Measurements from ENCODE around the gene NELFB. TPM values are rescaled to one million over a fixed set of nuclear protein-coding genes. Genes with fewer than 3 reads are reported as not detected.

Gene NELFB
- total RNA-seq, 1 experiment from 2014 or later: 95.0 TPM

DNA sequence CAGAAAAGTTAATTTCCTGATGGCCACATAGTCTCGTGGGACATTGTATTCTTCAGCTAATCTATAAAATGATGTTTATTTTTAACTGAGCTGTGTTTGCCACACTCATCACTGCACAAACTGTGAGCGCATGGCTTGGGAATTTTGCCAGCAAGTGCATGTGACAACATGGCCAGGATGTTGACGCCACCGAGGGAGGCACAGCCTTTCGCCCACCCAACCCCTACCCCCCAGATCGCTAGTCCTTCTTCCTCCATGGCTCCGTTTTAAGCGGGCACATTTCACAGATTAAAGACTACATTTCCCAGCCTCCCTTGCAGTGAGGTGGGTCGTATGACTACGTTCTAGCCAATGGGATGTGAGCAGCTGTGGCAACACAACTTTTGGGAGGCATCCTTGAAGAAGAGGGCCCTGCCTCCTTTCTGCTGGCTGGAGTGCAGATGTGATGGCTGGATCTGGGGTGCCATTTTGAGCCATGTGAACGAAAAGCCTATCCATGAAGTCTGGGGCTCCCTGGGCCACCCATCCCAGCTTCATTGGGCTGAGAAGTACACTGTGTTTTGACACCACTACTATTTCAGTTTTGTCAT is 39.1 kb downstream of the NELFB start (continued):
- TF ChIP-seq, protein P1, sequence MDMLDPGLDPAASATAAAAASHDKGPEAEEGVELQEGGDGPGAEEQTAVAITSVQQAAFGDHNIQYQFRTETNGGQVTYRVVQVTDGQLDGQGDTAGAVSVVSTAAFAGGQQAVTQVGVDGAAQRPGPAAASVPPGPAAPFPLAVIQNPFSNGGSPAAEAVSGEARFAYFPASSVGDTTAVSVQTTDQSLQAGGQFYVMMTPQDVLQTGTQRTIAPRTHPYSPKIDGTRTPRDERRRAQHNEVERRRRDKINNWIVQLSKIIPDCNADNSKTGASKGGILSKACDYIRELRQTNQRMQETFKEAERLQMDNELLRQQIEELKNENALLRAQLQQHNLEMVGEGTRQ (CRISPR knock-in tag; IDR thresholded peaks at IDR 0.05): peak; percentile 87
- TF ChIP-seq MXD4 (CRISPR knock-in tag; IDR thresholded peaks at IDR 0.05; ENCODE audit: borderline replicate concordance): peak; percentile 24; the same call in 1 of the 2 replicates

DNA sequence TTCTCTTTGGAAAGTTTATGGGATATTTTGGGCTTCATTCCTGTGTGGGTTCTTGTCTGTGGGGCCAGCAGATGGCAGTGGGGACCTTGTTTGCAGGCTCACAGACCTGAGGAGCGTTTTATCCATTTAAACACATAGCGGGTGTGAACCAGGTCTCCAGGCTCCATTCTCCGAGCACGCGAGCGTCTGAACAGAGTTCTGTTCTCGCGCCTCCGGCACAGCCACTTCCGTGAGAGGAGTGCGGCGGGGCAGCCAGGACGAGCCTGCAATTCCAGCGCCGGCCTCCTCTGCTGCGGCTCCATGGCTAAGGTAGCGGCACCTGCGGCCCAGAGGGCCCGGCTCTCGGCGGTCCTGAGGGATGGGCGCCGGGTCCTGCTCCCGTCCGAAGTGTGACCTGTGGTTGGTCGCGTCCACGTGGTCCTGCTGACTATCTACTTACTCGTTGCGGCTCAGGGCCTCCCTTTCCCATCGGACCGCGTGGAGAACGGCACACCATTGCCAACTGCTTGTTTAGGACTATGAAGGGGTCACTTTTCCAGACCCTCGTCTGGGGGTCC is 39.6 kb downstream of the NELFB start:
- Mint-ChIP-seq H3K27me3 (ENCODE audit: low read depth) (peaks cover 33% of the 10 kb centered on the region), H3K4me3 (peak overlapping the region; percentile 56), H3K27ac (no peak overlapping the region), H3K36me3 (peaks cover 2% of the 10 kb centered on the region; the same call in 1 of the 2 replicates), H3K9me3 (peaks cover 4% of the 10 kb centered on the region), H3K4me1 (peaks cover 43% of the 10 kb centered on the region)
- peak; percentile 15 for ATAC-seq
- DNase-seq (ENCODE audit: low spot score): peak; percentile 63
- POLR2A ChIA-PET: interaction anchor here (0.7 kb wide), 1 partner anchor 43 kb away, joined by 3 read pairs; no protein-coding TSS in a partner anchor
- TF ChIP-seq SOX15 (CRISPR knock-in tag; IDR thresholded peaks at IDR 0.05) (no peak), EMX1 (CRISPR knock-in tag; IDR thresholded peaks at IDR 0.05) (no peak)
- TF ChIP-seq, protein P2, sequence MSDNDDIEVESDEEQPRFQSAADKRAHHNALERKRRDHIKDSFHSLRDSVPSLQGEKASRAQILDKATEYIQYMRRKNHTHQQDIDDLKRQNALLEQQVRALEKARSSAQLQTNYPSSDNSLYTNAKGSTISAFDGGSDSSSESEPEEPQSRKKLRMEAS (CRISPR knock-in tag; IDR thresholded peaks at IDR 0.05): peak; percentile 76; the same call in 1 of the 2 replicates
- TF ChIP-seq, protein P3, sequence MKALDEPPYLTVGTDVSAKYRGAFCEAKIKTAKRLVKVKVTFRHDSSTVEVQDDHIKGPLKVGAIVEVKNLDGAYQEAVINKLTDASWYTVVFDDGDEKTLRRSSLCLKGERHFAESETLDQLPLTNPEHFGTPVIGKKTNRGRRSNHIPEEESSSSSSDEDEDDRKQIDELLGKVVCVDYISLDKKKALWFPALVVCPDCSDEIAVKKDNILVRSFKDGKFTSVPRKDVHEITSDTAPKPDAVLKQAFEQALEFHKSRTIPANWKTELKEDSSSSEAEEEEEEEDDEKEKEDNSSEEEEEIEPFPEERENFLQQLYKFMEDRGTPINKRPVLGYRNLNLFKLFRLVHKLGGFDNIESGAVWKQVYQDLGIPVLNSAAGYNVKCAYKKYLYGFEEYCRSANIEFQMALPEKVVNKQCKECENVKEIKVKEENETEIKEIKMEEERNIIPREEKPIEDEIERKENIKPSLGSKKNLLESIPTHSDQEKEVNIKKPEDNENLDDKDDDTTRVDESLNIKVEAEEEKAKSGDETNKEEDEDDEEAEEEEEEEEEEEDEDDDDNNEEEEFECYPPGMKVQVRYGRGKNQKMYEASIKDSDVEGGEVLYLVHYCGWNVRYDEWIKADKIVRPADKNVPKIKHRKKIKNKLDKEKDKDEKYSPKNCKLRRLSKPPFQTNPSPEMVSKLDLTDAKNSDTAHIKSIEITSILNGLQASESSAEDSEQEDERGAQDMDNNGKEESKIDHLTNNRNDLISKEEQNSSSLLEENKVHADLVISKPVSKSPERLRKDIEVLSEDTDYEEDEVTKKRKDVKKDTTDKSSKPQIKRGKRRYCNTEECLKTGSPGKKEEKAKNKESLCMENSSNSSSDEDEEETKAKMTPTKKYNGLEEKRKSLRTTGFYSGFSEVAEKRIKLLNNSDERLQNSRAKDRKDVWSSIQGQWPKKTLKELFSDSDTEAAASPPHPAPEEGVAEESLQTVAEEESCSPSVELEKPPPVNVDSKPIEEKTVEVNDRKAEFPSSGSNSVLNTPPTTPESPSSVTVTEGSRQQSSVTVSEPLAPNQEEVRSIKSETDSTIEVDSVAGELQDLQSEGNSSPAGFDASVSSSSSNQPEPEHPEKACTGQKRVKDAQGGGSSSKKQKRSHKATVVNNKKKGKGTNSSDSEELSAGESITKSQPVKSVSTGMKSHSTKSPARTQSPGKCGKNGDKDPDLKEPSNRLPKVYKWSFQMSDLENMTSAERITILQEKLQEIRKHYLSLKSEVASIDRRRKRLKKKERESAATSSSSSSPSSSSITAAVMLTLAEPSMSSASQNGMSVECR (CRISPR knock-in tag; IDR thresholded peaks at IDR 0.05; ENCODE audit: borderline replicate concordance): peak; percentile 45; the same call in 1 of the 2 replicates
- TF ChIP-seq, protein P4, sequence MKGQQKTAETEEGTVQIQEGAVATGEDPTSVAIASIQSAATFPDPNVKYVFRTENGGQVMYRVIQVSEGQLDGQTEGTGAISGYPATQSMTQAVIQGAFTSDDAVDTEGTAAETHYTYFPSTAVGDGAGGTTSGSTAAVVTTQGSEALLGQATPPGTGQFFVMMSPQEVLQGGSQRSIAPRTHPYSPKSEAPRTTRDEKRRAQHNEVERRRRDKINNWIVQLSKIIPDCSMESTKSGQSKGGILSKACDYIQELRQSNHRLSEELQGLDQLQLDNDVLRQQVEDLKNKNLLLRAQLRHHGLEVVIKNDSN (CRISPR knock-in tag; IDR thresholded peaks at IDR 0.05): 0 out of 2 replicates have a peak, but pooled peaks have one; percentile 42
- TF ChIP-seq, protein P5, sequence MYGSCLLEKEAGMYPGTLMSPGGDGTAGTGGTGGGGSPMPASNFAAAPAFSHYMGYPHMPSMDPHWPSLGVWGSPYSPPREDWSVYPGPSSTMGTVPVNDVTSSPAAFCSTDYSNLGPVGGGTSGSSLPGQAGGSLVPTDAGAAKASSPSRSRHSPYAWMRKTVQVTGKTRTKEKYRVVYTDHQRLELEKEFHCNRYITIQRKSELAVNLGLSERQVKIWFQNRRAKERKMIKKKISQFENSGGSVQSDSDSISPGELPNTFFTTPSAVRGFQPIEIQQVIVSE (CRISPR knock-in tag; IDR thresholded peaks at IDR 0.05; ENCODE audit: borderline replicate concordance): no peak
- TF ChIP-seq, protein P6, sequence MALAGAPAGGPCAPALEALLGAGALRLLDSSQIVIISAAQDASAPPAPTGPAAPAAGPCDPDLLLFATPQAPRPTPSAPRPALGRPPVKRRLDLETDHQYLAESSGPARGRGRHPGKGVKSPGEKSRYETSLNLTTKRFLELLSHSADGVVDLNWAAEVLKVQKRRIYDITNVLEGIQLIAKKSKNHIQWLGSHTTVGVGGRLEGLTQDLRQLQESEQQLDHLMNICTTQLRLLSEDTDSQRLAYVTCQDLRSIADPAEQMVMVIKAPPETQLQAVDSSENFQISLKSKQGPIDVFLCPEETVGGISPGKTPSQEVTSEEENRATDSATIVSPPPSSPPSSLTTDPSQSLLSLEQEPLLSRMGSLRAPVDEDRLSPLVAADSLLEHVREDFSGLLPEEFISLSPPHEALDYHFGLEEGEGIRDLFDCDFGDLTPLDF (CRISPR knock-in tag; IDR thresholded peaks at IDR 0.05): no peak
- CTCF ChIA-PET: interaction anchor here (0.6 to 2.0 kb wide), 6 partner anchors 8 to 1079 kb away, joined by 3 to 7 read pairs (median 5); partner anchors contain the start of genes EXD3, NOXA1 and TOR4A

DNA sequence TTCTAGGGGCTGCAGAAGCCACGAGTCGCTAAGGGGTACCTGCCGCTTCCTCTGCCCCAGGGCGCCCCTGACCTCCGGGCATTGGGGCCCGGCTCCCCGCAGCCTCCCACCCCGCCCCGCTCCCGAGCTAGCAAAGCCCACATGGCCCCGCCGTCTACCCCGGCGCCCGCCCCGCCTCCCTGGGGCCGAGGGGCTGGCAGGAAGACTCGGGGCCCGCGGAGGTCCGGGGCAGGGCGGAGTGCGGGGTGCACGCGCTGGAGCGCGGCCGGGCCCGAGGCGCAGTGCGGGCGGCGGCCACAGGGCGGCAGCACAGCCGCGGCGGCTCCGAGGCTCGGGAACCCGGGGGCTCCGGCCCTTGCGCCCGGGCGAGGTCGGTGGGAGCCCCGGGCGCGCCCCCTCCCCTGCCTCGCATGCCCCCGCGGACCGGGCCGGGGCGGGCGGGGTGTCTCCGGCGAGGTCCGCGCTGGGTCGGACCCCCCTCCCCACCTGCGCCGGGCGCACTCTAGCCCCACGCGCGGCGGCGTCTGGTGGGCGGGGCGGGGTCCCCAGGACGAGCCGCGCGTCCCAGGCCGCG is 40.2 kb downstream of the NELFB start:
- H3K27me3 Mint-ChIP-seq (ENCODE audit: low read depth): peaks cover 36% of the 10 kb centered on the region
- peak overlapping the region; percentile 50 for H3K4me3 Mint-ChIP-seq
- ChIA-PET CTCF (interaction anchor here (0.6 to 2.4 kb wide), 7 partner anchors 9 to 1079 kb away, joined by 3 to 10 read pairs (median 4); partner anchors contain the start of genes EXD3, NOXA1 and TOR4A), POLR2A (interaction anchor here (1.4 kb wide), 1 partner anchor 29 kb away, joined by 3 read pairs; no protein-coding TSS in a partner anchor)
- peak; percentile 71 for DNase-seq (ENCODE audit: low spot score)
- H3K4me1 Mint-ChIP-seq: peaks cover 47% of the 10 kb centered on the region
- peaks cover 4% of the 10 kb centered on the region for H3K9me3 Mint-ChIP-seq
- no peak overlapping the region for H3K27ac Mint-ChIP-seq
- peak; percentile 53 for ATAC-seq
- peaks cover 2% of the 10 kb centered on the region; the same call in 1 of the 2 replicates for H3K36me3 Mint-ChIP-seq
- TF ChIP-seq CREB1 (CRISPR knock-in tag; IDR thresholded peaks at IDR 0.05): no peak
- TF ChIP-seq, protein P7, sequence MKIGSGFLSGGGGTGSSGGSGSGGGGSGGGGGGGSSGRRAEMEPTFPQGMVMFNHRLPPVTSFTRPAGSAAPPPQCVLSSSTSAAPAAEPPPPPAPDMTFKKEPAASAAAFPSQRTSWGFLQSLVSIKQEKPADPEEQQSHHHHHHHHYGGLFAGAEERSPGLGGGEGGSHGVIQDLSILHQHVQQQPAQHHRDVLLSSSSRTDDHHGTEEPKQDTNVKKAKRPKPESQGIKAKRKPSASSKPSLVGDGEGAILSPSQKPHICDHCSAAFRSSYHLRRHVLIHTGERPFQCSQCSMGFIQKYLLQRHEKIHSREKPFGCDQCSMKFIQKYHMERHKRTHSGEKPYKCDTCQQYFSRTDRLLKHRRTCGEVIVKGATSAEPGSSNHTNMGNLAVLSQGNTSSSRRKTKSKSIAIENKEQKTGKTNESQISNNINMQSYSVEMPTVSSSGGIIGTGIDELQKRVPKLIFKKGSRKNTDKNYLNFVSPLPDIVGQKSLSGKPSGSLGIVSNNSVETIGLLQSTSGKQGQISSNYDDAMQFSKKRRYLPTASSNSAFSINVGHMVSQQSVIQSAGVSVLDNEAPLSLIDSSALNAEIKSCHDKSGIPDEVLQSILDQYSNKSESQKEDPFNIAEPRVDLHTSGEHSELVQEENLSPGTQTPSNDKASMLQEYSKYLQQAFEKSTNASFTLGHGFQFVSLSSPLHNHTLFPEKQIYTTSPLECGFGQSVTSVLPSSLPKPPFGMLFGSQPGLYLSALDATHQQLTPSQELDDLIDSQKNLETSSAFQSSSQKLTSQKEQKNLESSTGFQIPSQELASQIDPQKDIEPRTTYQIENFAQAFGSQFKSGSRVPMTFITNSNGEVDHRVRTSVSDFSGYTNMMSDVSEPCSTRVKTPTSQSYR (CRISPR knock-in tag; IDR thresholded peaks at IDR 0.05): no peak
- TF ChIP-seq, protein P1 (CRISPR knock-in tag; IDR thresholded peaks at IDR 0.05): no peak
- TF ChIP-seq, protein P8, sequence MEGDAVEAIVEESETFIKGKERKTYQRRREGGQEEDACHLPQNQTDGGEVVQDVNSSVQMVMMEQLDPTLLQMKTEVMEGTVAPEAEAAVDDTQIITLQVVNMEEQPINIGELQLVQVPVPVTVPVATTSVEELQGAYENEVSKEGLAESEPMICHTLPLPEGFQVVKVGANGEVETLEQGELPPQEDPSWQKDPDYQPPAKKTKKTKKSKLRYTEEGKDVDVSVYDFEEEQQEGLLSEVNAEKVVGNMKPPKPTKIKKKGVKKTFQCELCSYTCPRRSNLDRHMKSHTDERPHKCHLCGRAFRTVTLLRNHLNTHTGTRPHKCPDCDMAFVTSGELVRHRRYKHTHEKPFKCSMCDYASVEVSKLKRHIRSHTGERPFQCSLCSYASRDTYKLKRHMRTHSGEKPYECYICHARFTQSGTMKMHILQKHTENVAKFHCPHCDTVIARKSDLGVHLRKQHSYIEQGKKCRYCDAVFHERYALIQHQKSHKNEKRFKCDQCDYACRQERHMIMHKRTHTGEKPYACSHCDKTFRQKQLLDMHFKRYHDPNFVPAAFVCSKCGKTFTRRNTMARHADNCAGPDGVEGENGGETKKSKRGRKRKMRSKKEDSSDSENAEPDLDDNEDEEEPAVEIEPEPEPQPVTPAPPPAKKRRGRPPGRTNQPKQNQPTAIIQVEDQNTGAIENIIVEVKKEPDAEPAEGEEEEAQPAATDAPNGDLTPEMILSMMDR (IDR thresholded peaks at IDR 0.05): 0 out of 2 replicates have a peak, but pooled peaks have one; percentile 53
- TF ChIP-seq TP53 (CRISPR knock-in tag; IDR thresholded peaks at IDR 0.05): no peak
- TF ChIP-seq, protein P2 (CRISPR knock-in tag; IDR thresholded peaks at IDR 0.05): 0 out of 2 replicates have a peak, but pooled peaks have one; percentile 3

Measured in WTC11 (cell line).